GM10266 (cell line): ENCODE data around the gene FRMPD1.
A peak's percentile ranks its signal among the peaks of the same experiment; 100 is the strongest.
"Not testable (repeated sequence)": the region's sequence is repeated elsewhere in the genome, so short reads cannot be mapped to it uniquely, and the experiment has no call there.

Experiments used
- DNase-seq: peaks from one replicate; pipeline ENCODE4 v3.0.0; 2012; ENCODE audit errors: extremely low spot score
- TF ChIP-seq, protein P1 (sequence below): IDR thresholded peaks from 2 replicates; pipeline ENCODE4 v1.5.1; 2012; ENCODE audit warnings: mild to moderate bottlenecking, low read depth; ENCODE audit not compliant: control insufficient read depth, insufficient read depth; ENCODE audit errors: missing control alignments

Gene FRMPD1, protein sequence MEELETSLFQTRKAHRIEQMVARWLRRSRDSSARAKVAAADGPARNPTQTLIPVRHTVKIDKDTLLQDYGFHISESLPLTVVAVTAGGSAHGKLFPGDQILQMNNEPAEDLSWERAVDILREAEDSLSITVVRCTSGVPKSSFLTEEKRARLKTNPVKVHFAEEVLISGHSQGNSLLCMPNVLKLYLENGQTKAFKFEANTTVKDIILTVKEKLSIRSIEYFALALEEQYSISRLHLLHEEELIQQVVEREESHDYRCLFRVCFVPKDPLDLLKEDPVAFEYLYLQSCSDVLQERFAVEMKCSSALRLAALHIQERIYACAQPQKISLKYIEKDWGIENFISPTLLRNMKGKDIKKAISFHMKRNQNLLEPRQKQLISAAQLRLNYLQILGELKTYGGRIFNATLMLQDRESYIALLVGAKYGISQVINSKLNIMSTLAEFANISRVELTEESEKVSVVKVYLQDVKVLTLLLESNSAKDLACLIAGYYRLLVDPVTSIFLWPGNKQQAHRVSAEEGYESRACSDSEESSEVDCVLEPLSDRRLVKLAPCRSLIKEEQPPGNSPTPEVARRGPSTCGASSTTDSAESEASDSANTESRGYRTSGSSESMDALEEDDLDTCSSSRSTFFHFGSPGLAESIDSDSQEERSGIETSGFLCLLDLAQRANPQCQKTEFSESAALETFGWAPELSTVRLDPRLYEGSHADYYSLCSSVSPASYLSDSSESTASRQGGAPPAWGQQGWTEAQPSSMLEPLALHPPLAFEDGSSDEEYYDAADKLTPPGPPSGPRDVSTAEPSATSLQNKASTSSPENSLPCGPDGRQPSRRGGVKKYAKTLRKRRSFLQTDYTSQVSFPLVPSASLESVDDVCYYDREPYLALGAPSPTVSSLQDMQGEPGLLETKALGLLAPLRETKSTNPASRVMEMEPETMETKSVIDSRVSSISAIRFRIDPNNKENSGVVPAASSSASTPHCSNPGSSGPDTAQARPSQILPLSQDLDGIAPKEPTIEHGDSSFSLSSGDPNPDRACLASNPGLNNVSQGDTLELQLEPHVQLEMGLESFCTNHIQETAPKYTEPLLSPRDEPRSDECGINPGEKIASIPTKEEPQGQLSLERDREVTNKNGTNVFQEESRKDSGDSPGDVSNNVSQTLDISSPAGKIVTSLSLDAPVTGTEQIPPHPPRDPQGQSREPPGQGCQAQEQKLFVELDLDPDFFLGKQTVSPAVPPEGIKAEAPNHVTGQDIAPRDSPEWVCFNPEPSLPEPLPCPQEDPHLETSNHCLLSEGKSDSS (N-terminal part only)

DNA sequence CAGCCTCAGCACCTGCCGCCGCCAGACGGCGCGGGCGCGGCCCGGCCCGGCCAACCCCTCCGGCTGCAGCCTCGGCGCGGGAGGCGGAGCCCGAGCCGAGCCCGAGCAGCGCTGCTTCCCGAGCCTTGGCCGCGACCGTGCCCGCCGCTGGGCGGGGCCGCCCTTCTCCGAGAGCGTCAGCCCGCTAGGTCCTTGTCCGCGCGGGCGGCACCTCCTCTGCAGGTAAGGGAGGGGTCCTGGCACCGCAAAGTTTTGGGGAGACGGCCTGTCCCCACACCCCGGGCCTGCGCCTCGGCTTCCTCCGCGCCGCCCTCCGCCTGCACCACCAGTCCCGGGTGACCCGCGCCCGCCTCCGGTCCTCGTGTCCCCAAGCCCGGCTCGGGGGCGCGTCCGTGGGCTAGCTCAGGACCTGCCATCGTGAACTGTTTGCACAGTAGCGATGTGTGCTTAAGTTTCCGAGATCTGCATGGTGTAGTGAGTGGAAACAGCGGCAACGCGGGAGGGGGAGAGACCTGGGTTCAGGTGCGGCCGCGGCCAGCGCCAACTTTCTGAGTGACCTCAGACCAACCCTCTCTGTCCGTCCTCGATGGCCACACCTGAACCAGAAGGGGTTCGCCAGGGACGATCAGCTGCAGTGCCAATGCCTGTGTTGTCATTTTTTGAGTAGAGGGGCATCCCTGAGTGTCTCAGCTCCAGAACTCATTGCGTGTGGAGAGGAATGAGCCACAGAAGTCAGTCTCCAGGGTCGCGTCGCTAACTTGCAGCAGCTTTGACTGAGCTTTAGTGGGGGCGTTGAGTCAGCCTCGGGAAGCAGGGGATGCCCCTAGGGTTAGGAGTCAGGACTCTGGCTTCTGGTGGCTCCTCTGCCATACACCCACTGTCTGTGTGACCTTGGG lies at the start of gene FRMPD1:
Gene FRMPD1, plus strand, starts transcription at position 82 of the 896 bp plus-strand sequence. CDS start 41,688 bp downstream, outside the sequence.
- peak; percentile 82 for DNase-seq

DNA sequence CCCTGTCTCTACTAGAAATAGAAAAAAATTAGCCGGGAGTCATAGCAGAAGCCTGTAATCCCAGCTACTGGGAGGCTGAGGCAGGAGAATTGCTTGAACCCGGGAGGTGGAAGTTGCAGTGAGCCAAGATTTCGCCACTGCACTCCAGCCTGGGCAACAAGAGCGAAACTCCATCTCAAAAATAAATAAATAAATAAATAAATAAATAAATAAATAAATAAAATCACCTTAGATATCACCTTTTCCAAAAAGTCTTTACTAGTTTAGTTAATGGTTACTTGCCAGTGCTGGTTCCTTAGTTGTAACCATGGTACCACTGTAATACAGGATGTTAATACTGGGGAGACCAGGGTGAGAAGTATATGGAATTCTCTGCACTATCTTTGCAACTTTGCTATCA lies 48.7 kb upstream of the FRMPD1 start:
- DNase-seq: not testable (repeated sequence)

More for the DNA sequence above, at the start of gene FRMPD1:
- TF ChIP-seq, protein P1, sequence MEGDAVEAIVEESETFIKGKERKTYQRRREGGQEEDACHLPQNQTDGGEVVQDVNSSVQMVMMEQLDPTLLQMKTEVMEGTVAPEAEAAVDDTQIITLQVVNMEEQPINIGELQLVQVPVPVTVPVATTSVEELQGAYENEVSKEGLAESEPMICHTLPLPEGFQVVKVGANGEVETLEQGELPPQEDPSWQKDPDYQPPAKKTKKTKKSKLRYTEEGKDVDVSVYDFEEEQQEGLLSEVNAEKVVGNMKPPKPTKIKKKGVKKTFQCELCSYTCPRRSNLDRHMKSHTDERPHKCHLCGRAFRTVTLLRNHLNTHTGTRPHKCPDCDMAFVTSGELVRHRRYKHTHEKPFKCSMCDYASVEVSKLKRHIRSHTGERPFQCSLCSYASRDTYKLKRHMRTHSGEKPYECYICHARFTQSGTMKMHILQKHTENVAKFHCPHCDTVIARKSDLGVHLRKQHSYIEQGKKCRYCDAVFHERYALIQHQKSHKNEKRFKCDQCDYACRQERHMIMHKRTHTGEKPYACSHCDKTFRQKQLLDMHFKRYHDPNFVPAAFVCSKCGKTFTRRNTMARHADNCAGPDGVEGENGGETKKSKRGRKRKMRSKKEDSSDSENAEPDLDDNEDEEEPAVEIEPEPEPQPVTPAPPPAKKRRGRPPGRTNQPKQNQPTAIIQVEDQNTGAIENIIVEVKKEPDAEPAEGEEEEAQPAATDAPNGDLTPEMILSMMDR: no peak

DNA sequence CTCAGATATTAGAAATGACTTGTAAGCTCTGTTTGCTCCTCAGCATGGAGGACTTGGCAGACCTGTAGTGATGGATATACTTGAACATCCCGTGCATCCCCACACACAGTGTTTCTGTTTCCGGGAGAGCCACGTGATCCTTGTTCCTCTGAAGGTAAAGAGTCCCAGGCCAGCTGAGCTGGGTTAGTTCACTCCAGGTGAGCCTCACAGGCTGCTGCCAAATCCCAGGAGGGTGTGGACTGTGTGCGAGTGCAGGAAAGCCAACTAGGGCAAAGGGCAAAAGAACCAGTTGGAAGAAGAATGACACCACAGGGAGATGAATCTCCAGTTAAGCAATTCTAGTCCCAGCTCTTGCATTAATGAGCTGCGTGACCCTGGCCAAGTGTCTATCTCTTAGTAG lies 47.9 kb upstream of the FRMPD1 start:
- TF ChIP-seq, protein P1: no peak
- no peak for DNase-seq

DNA sequence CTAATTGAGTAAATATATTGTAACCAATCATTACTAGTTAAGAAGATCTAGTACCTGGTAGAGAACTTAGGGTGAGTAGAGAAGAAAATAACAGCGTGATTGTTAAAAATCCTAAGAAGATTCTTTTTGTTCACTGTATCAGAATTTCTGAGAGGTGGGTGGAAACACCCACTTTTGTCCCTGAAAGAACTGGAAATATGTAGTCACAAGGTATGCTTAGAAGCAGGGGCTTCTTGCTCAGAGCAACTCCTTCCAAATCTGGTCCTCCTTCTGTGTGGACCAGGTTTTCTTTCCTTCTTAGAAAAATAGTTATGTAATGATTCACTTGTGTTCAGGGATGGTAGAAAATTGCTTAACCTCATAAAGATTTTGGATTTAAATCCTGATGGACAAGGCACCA lies 46.5 kb upstream of the FRMPD1 start:
- no peak for DNase-seq
- TF ChIP-seq, protein P1: no peak

DNA sequence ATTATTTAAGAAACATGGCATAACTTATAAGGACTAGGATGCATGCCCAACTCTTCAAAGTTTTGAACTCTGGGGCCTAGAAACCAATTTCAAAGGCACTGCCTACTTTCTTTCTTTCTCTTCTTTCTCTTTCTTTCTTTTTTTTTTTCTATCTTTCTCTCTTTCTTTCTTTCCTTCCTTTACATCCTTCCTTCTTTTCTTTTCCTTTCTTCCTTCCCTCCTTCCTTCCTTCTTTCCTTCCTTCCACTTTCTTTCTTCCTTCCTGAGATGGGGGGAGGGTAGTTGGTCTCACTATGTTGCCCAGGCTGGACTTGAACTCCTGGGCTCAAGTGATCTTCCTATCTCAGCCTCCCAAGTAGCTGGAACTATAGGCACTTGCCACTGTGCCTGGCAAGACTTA lies 42.5 kb upstream of the FRMPD1 start:
- no peak for DNase-seq
- TF ChIP-seq, protein P1: no peak

DNA sequence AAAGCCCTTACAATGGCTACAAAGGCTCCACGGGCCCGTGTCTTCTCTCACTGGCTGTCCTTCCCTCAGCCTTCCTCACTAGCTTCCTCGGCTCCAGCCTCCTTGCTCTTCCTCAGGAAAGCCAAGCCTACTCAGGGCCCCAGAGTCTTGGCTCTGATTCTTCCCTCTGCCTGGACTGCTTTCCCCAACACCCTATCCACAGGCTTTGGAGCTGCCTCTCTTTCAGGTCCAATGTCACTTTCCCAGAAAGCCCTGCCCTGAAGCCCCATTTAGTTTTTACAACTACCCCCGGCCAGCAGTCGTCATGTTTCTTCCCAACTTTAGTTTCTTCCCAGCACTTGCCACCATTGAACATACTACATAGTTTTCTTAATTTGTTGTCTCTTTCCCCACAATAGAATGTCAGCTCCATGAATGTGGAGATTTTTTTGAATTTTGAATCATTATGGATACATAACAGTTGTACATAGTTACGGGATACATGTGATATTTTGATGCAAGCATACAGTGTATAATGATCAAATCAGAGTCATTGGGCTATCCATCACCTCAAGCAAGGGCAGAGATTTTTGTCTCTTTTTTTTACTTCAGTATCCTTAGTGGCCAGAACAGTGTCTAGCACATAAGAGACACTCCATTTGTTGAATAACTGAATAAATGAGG lies 40.9 kb upstream of the FRMPD1 start:
- TF ChIP-seq, protein P1: no peak
- DNase-seq: no peak
